Transverse colon (tissue), 4 donors: ENCODE data around the gene PPIC. TPM values are rescaled to one million over a fixed set of nuclear protein-coding genes. Genes with fewer than 3 reads are reported as not detected.
"Not testable (repeated sequence)": the region's sequence is repeated elsewhere in the genome, so short reads cannot be mapped to it uniquely, and the experiment has no call there.

Experiments
- DNase-seq: peaks from one replicate; pipeline ENCODE4 v3.0.0-alpha.2; 2019
- H3K27ac ChIP-seq, 4 donors: fragments of 200-600 bp; sonication (generic); 2 replicates each; pipeline ENCODE4 v1.5.1; 2016 to 2018; ENCODE audit warnings: inconsistent platforms in 4 of 4
- H3K27me3 ChIP-seq: fragments of 200-600 bp; sonication (generic); 2 replicates; pipeline ENCODE4 v1.5.1; 2017; ENCODE audit warnings: inconsistent platforms
- H3K36me3 ChIP-seq, 4 donors: fragments of 200-600 bp; sonication (generic); 2 replicates each; pipeline ENCODE4 v1.5.1; 2017 to 2019; ENCODE audit warnings: inconsistent platforms in 4 of 4
- H3K4me1 ChIP-seq, 4 donors: fragments of 200-600 bp; sonication (generic); 2 replicates each; pipeline ENCODE4 v1.5.1; 2017 to 2020; ENCODE audit warnings: inconsistent platforms in 4 of 4
- H3K4me3 ChIP-seq, 4 donors: fragments of 200-600 bp; sonication (generic); 1 replicate in 1 of 4; 2 replicates in 3 of 4; pipeline versions ENCODE4 v1.5.1 to v1.6.1; 2017 to 2019; ENCODE audit warnings: inconsistent platforms in 4 of 4
- H3K9me3 ChIP-seq, 2 donors: fragments of 200-600 bp; sonication (generic); 2 replicates each; pipeline ENCODE4 v1.5.1; 2017 to 2019; ENCODE audit warnings: inconsistent platforms in 2 of 2
- EP300 ChIP-seq: sonication (generic); formaldehyde crosslinking; IDR thresholded peaks from one replicate; pipeline ENCODE4 v1.6.1; 2017; ENCODE audit warnings: antibody characterized with exemption, low read depth
- POLR2A ChIP-seq: fragments of 450-650 bp; IDR thresholded peaks from one replicate; pipeline ENCODE4 v1.6.1; 2016; ENCODE audit warnings: antibody characterized with exemption, mild to moderate bottlenecking, moderate library complexity
- POLR2AphosphoS5 ChIP-seq, 3 donors: sonication (generic); formaldehyde crosslinking; IDR thresholded peaks; one replicate each; pipeline ENCODE4 v1.6.1; 2016; ENCODE audit warnings: antibody characterized with exemption in 3 of 3
- WGBS, 2 donors: methylation state at CpG; one replicate each; pipeline ENCODE4 v1.1.5; 2018; ENCODE audit warnings: low coverage in 1 of 2; 5-methylcytosine and 5-hydroxymethylcytosine counted together
- in situ Hi-C, 4 donors: fragments of 200-750 bp; cut with MboI; loops; one replicate each; pipeline versions ENCODE4 v1.15.0 to v1.15.1; 2017; ENCODE audit warnings: low sequenced_read_pairs in 3 of 4, low pct_ligation_motif_present in 1 of 4, low pct_unique_long_range_greater_than_20kb in 1 of 4
- intact Hi-C: fragments of 100-400 bp; cut with DNase I; formaldehyde crosslinking; loops from one replicate; pipeline ENCODE4 v1.15.1; 2023; ENCODE audit warnings: low total_unique reads
- total RNA-seq, 4 donors: library from RNA; depleted of rRNA; stranded (reverse); fragments of >200 nt; gene quantifications; one replicate each; pipeline ENCODE4 v1.1.0, GENCODE V29; 2016
- TF ChIP-seq, protein P1 (sequence below), 5 experiments: fragments of 200-600 bp in 3 of 5; fragments of 450-650 bp in 2 of 5; sonication (generic) in 3 of 5; IDR thresholded peaks; 1 replicate in 2 of 5; 2 replicates in 3 of 5; pipeline ENCODE4 v1.5.1; 2016 to 2017; ENCODE audit warnings: antibody characterized with exemption in 5 of 5, inconsistent platforms in 3 of 5, mild to moderate bottlenecking in 2 of 5, moderate library complexity in 1 of 5

The PPIC gene
- total RNA-seq, 4 donors from 2014 or later = 10.1 to 58.0 (median 38.8) TPM

GRCh38 chr5:122981846-122982245 is 54.7 kb downstream of the PPIC start:
- in situ Hi-C loops = no loop called here
- H3K4me1 ChIP-seq = no peaks in the 10 kb centered on the region
- DNase-seq = no peak
- H3K9me3 ChIP-seq = no peaks in the 10 kb centered on the region
- TF ChIP-seq EP300 (no peak), POLR2A (no peak), POLR2AphosphoS5 (IDR thresholded peaks at IDR 0.05) (no peak)
- TF ChIP-seq, protein P1, sequence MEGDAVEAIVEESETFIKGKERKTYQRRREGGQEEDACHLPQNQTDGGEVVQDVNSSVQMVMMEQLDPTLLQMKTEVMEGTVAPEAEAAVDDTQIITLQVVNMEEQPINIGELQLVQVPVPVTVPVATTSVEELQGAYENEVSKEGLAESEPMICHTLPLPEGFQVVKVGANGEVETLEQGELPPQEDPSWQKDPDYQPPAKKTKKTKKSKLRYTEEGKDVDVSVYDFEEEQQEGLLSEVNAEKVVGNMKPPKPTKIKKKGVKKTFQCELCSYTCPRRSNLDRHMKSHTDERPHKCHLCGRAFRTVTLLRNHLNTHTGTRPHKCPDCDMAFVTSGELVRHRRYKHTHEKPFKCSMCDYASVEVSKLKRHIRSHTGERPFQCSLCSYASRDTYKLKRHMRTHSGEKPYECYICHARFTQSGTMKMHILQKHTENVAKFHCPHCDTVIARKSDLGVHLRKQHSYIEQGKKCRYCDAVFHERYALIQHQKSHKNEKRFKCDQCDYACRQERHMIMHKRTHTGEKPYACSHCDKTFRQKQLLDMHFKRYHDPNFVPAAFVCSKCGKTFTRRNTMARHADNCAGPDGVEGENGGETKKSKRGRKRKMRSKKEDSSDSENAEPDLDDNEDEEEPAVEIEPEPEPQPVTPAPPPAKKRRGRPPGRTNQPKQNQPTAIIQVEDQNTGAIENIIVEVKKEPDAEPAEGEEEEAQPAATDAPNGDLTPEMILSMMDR (IDR thresholded peaks at IDR 0.05) = no peak
- no peaks in the 10 kb centered on the region for H3K36me3 ChIP-seq
- no peaks in the 10 kb centered on the region for H3K27me3 ChIP-seq
- no peak overlapping the region for H3K27ac ChIP-seq
- 75 to 83% methylated on average over 2 of the region's 2 CpGs for WGBS, 2 donors
- intact Hi-C loops = no loop called here
- H3K4me3 ChIP-seq = no peak overlapping the region

DNA sequence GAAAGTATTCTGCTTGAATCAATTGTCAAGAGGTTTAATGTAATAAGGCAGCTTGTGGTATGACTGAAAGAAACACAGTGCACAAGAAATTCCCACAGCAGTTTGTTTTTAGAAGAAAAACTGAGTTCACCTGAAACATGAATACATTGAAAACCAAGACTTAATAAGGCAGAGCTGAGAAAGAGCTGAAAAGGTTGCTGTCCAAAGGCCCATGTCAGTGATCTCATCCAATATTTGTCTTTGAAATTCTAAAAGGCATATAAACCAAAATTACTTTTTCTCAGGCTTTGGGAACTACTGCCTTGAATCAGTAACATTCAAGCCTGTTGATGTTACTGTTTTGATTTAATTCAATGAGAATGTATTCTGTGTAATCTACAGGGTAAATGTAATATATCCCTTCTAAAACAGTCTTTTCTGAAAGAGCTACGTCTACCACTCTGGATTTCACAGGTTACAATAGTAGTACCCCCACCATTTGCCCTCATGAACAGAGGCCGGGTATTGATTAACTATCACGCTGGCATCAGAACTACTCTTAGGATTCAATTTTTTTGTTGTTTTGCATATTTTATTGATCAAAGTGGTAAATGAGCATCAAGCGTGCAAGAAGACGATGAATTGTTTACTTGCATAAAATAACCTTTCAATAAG is 57.8 kb downstream of the PPIC start:
- no peak for DNase-seq
- intact Hi-C loops = no loop called here
- in situ Hi-C loops = no loop called here
- TF ChIP-seq, protein P1 (IDR thresholded peaks at IDR 0.05) = no peak
- TF ChIP-seq EP300 = no peak
- no peak for TF ChIP-seq POLR2A
- no peak for TF ChIP-seq POLR2AphosphoS5 (IDR thresholded peaks at IDR 0.05)
- Histone ChIP-seq H3K27me3 (no peaks in the 10 kb centered on the region), H3K9me3 (no peaks in the 10 kb centered on the region), H3K27ac (no peak overlapping the region), H3K36me3 (no peaks in the 10 kb centered on the region), H3K4me1 (no peaks in the 10 kb centered on the region), H3K4me3 (no peak overlapping the region)
- WGBS, 2 donors = 94 to 98% methylated on average over 5 of the region's 5 CpGs

GRCh38 chr5:122978068-122978467 is 58.5 kb downstream of the PPIC start:
- intact Hi-C loops = no loop called here
- no peak for DNase-seq
- in situ Hi-C loops = no loop called here
- Histone ChIP-seq H3K4me3 (no peak overlapping the region), H3K9me3 (no peaks in the 10 kb centered on the region), H3K27me3 (no peaks in the 10 kb centered on the region), H3K36me3 (no peaks in the 10 kb centered on the region), H3K27ac (no peak overlapping the region), H3K4me1 (no peaks in the 10 kb centered on the region)
- TF ChIP-seq EP300 (no peak), POLR2AphosphoS5 (IDR thresholded peaks at IDR 0.05) (no peak), POLR2A (no peak)
- TF ChIP-seq, protein P1 (IDR thresholded peaks at IDR 0.05) = no peak
- WGBS, 2 donors = 73 to 81% methylated on average over 2 of the region's 2 CpGs

GRCh38 chr5:122977319-122977718 is 59.2 kb downstream of the PPIC start:
- H3K4me3 ChIP-seq = no peak overlapping the region
- H3K27ac ChIP-seq = no peak overlapping the region
- DNase-seq = no peak
- H3K27me3 ChIP-seq = no peaks in the 10 kb centered on the region
- TF ChIP-seq POLR2A = no peak
- TF ChIP-seq, protein P1 (IDR thresholded peaks at IDR 0.05) = no peak
- no peak for TF ChIP-seq EP300
- in situ Hi-C loops (no loop called here), intact Hi-C loops (no loop called here)
- H3K9me3 ChIP-seq = no peaks in the 10 kb centered on the region
- H3K4me1 ChIP-seq = no peaks in the 10 kb centered on the region
- WGBS, 2 donors = 79 to 83% methylated on average over 2 of the region's 2 CpGs
- no peaks in the 10 kb centered on the region for H3K36me3 ChIP-seq

- H3K4me1 ChIP-seq, in situ Hi-C loops, H3K36me3 ChIP-seq, H3K27me3 ChIP-seq, H3K9me3 ChIP-seq, H3K27ac ChIP-seq, DNase-seq, intact Hi-C loops, H3K4me3 ChIP-seq: not testable (repeated sequence)
- whole genome bisulfite sequencing, 2 donors = 96% methylated on average over 3 of the region's 3 CpGs; no CpG with 5 or more reads in 1 of the 2 donors
These were observed 62.3 kb downstream of the PPIC start for GRCh38 chr5:122974251-122974650.

DNA sequence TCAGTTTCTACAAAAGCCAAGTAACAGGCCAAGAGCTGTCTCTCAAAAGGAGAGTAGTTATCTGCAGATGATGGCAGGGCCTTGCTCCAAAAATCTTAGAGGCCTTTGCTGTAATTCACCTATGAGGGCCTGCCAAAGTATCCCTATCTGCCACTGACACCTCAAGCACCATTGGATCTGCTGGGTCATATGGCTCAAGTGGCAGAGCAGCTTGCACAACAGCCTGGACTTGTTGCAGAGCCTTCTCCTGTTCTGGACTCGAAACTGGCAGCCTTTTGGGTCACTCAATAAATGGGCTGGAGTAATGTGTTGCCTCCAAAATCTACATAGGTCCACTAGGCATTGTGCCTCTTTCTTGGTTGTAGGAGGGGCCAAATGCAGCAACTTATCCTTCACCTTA is 62.8 kb downstream of the PPIC start:
- H3K27me3 ChIP-seq, H3K4me1 ChIP-seq, H3K4me3 ChIP-seq, H3K9me3 ChIP-seq, in situ Hi-C loops, H3K27ac ChIP-seq, DNase-seq, H3K36me3 ChIP-seq, intact Hi-C loops: not testable (repeated sequence)
- 67 to 100% methylated on average over 1 of the region's 1 CpG for WGBS, 2 donors
